GM21619 (cell line): ENCODE data around the gene AK8.
A peak's percentile ranks its signal among the peaks of the same experiment; 100 is the strongest.

Experiments
- ATAC-seq: cut with Tn5 transposase; IDR thresholded peaks from one replicate; pipeline ENCODE4 v1.9.1; 2021; ENCODE audit not compliant: unreplicated experiment

The AK8 gene, protein sequence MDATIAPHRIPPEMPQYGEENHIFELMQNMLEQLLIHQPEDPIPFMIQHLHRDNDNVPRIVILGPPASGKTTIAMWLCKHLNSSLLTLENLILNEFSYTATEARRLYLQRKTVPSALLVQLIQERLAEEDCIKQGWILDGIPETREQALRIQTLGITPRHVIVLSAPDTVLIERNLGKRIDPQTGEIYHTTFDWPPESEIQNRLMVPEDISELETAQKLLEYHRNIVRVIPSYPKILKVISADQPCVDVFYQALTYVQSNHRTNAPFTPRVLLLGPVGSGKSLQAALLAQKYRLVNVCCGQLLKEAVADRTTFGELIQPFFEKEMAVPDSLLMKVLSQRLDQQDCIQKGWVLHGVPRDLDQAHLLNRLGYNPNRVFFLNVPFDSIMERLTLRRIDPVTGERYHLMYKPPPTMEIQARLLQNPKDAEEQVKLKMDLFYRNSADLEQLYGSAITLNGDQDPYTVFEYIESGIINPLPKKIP

DNA sequence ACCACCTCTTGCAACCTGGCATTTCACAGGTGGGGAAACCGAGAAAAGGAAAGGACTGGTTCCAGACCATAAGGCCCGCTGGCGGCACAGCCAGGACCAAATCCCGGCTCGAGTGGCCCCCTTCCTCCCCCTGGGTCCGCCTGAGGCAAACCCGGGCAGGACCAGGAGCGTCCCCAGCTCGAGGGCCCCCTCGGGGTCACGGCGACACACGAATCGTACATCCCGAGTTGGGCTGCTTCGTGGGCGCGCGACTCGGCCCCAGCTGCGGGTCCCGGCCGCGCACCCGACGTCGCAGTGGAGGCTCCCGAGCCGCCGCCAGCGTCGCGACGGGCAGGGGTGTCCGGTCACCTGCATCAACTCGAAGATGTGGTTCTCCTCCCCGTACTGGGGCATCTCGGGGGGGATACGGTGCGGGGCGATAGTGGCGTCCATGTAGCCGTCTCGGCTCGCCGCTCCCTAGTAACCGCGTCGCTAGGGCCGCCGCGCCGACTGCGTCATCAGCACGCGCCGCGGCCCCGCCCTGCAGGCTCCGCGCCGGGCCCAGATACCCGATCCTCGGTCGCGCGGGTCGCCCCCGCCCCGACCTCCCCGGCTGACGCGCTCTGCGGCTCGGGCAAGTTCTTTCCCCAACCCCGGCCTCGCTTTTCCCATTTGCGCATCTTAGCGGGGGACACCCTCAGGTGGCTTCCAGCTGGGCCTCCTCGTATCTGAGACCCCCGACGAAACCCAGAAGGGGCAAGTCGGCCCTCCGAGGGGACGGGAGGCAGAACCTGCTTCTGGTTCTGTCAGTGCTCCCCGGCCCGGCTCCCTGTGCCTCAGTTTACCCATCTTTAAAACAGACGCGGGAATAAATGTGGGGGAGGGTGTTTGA is at the start of gene AK8:
Gene AK8 (minus strand): TSS at position 461 of the 871 bp plus-strand sequence. CDS start 29 bp downstream, at position 432.
- ATAC-seq = peak; percentile 70

DNA sequence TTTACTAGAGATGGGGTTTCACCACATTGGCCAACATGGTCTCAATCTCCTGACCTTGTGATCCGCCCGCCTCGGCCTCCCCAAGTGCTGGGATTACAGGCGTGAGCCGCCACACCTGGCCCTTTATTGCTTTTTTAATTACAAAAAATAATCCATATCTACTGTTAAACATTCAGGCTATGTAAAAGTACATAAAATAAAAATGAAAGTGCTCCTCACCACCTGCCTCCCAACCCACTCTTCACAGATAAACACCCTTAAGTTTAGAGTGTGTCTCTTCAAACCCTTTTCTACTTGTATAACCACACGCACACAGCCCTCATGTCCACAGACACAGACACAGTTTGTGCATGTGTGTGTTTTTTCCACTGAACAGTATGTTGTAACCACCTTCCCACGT is 49.6 kb upstream of the AK8 start:
- no peak for ATAC-seq

DNA sequence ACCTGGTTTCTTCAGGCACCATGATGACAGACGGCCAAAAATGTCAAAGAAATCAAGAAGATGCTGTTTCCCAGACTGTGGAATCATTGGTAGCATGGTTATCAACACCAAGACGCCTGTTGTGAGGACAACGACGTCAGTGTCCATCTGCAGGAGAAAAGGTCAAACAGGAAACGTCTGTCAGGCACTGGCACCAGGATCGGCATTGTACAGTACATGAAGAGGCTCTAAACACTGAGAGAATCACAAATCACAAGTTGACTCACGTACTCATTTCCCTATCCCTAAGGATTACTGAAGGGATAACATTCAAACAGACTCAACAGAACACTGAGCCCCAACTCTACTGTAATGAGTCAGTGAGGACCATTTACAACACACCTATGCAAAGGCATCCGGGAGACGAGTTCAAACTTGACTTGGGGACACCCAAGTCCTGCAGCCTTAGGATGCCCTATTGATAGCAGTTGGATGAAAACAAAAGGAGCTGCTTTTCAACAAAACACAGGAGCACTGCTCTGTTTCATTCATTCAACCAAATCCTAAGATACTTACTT is 45.3 kb upstream of the AK8 start:
- ATAC-seq = no peak

DNA sequence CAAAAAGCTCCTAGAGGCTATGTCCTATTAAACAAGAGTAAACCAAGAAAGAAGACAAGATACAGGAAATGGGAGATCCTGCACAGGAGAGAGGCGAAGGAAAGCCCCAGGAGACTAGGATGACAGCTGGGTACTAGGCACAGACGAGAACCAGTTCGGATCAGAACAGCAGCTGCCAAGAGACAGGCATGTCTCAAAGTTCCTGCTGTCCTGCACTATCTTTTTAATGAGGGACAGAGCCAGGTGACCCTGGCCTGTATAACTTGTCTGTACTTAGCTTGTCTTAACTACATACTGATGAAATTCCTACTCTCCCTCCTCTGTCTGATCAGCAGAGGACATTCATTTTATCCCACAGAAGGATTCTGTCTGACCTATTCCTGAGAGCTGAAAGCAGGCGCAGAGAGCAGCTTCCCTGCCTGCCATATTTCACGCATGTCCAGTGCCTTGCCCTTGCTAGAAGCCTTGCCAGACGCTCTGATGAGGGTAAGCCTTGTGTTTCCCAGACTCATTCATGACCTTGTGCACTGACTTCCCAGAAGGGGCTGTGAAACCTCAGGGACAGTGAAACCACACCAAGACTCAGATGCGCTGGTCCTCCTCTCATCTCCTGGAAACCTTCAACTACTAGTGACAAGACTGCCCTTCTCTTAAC is 41.7 kb upstream of the AK8 start:
- ATAC-seq = no peak

DNA sequence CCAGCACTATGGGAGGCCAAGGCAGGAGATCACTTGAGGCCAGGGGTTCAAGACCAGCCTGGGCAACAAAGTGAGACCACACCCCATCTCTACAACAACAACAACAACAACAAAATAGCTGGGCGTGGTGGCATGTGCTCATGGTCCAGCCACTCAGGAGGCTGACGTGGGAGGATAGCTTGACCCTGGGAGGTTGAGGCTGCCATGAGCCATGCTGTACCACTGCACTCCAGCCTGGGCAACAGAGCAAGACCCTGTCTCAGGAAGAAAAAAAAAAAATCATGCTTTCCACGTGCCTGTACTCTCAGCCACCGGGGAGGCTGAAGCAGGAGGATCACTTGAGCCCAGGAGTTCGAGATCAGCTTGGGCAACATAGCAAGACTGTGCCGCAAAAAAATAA is 36.8 kb upstream of the AK8 start:
- no peak for ATAC-seq

DNA sequence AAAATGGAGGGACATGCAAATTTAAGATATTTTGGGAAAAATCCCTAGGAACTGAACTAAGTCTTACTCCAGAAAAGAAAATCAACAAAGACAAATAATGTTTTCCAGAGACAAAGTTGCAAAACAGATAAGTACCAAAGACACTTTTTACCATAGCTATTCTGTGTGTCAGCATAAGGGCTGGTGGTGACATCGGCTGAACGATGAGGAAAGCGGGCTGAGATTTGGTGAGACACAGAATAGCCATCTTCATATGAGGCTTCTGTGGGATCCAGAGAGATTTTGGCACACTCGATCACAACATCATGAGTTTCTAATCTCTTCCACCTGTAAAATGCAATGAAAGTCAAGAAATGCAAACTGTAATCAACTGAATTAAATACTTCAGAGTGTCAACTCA is 34.0 kb upstream of the AK8 start:
- ATAC-seq = no peak

DNA sequence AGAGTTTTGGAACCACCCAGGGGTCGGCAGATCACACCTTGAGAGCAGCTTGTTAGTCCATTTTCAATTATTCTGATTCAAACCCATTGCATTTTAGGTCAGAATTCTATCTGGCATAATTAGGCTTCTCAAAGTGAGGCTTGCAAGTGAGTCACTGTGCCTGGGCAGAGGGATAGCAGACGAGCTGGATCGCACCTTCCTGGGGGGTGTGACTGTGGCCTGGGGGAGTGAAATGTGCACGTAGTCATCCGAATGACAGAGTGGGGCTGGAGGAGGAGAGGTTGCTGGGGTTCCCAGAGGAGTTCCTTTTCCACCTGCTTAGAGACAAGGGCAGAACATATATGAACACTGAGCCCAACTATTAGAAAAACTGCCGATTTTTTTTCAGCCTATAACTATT is 32.3 kb upstream of the AK8 start:
- no peak for ATAC-seq

DNA sequence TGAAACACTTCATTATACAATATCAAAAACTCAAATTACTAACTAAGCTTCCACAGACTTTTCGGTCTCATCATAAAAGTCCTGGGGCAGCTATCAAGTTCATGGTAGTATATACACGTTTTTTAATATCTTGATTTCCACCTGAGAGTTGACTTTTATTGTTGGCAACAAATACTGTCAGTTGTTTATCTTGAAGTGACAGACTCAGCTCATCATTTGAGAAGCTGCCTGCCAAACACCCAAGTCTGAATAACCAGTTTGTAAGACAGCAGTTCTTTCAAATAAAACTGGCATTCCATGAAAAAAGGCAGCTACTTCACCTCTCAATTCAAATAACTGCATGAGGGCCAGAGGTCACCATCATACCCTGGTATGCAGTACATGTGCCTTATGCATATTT is 31.2 kb upstream of the AK8 start:
- no peak for ATAC-seq

DNA sequence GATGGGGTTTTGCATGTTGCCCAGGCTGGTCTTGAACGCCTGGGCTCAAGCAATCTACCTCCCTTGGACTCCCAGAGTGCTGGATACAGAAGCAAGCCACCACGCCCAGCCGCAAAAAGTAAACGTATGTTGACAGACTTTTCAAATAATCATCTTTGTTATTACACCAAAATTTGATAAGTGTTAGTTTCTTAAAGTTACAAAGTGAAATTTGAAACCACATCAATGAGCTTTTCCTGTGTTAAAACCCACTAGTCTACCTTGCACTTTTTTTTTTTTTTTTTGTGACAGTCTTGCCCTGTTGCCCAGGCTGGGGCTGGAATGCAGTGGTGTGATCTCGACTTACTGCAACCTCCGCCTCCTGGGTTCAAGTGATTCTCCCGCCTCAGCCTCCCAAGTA is 30.6 kb upstream of the AK8 start:
- ATAC-seq = no peak

DNA sequence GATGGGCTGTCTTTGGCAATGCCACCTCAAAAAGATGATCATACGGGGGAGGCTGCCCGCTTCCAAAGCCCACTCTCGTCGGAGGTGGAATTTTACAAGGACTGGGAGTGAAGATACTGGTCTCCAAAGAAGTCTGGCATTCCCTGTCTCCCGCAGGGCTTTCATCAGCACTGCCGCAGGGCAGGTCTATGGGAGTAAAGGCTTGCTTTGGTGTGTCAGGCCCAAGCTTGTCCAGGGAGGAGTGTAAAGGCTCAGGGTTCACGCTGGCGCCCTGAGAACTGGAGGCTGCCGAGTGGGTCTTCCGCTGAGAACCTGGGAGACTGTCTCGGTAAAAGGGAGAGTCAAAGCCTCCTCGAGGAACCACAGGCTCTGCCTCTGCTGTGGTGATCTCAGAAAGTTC is 27.6 kb upstream of the AK8 start:
- ATAC-seq = no peak

DNA sequence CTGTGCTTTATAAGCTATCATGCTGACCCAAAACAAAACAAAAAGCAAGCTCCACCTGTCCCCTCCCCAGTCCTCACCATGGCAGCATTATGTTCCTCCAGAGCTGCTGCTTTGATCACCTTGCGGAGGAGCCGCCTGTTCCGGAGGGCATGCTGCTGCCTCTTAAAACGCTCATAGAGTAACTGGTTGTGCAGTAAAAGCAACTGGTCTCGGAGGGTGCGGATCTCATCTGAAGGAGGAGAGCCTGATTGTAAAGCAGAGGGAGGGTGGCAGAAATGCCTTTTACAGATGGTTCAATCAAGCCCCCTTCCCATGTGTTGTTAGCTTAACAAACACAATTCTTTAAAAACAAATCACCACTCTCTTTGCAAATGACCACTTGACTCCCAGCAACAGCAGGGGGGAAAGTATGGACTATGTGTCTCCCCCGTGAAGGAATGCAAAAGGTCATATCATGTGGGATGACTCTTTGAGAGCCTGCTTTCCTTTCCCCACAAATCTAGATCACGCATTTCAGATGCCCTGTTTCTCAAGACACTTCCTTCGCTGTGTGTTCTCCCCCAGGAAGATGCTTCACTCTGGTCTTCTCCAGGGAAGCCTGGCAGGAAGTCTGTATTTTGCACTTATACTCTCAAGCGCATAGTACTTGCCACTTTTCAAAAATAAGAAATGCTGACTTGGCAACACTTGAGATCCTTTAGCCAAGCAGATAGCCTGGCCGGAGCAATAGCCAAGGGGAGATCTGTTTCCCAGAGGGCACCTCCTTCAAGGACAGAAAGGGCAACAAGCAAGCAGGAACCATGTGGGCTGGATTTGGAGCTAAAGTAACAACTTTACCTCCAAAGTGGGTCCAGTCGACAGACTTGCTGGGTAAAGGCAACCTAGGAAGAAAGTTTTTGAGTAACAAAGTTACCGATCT is 25.7 kb upstream of the AK8 start:
- no peak for ATAC-seq

DNA sequence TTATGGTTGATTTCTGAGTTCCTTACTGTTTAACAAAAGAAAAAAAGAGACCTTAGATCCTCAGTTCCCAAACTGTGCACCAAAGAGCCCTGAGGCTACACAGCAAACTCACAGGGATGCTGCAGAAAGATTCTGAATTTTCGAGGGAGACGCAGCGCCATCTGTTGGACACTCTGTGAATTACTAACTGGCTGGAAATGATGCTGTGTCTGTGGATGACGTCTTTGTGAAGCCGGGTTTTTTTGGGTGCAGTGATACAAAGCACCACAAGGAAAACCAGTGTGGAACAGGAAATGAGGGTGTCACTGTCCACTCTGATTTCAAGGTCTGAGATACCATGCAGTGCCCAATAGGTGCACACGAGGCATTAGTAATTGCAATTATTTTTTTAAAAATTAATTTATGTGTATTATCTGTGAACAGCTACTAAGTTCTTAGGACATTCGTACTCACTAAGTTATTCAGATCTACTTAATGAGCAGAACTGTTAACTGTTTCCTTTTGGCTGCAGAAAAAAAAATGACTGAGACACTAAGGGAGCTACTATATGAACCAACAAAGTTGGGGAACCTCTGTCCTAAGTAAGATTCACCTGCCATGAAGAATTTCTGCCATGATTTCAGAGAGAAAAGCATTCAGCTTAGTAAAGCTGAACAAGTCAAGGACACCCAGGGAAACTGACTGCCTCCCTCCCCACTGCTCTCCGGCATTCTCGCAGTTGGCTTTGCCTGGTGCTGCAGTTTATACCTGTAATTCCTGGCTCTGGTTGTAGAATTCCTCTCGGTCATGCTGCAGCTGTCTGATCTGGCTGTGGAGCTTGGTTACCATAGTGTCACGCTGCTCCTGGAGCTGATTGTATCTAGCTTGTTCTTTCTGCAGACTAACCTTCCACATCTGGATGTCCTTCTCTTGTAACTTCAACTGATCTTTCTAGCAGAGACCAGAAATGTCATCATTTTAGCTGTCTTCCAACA is 24.1 kb upstream of the AK8 start:
- peak; percentile 66 for ATAC-seq

DNA sequence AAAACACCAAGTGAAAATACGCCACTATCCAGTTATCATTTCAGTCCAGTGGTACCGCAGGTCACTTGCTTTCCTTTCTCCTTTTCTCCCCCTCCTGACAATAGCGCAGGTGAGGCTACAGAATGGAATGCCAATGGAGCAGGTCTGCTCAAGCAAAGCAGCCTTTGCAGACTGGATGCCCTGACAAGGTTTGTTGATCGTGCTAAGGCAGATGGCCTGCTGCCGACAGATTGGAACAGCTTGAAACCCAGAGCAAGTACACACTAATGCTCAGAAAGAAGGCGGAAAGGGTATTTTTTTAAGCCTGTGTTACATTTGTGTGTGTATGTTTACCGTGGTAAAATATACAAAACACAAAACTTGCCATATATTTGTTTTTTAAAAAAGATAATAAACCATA is 20.0 kb upstream of the AK8 start:
- no peak for ATAC-seq

DNA sequence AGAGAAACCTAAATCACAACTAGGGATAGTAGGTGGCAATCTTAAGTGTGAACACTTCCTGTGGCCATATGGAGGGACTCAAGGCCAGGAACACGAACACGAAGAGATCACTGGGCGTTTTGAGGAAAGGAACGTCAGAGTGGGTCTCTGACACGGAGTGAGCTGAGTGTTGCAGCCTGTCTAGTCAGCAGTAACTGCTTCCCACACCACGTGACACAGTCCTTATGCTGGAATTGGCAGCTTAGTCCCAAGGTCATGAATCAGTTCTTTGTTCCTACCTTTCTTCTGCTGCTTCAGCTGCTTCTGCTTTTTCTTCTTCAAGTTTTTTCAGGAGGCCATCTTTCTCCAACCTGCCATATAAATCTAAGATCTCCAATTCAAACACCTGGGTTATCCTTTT is 18.8 kb upstream of the AK8 start:
- no peak for ATAC-seq

DNA sequence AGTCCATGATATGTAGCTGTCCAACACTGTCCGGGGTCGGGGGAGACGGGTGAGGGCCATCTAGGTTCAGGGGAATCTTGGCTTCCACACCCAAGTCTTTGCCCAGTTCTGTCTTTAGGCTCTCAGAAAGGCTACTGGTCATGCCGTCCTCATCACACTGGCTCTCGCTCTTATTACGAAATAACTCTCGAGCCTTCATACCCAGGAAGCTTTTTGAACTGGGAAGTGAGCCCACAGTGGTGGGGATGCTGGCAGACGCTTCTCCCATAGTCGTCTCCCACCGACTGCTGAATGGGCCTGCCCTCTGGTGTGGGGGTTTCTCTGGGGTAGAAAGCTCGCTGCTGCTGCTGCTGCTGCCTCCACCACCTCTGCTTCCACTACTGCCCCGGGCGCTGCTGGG is 18.2 kb upstream of the AK8 start:
- ATAC-seq = no peak

DNA sequence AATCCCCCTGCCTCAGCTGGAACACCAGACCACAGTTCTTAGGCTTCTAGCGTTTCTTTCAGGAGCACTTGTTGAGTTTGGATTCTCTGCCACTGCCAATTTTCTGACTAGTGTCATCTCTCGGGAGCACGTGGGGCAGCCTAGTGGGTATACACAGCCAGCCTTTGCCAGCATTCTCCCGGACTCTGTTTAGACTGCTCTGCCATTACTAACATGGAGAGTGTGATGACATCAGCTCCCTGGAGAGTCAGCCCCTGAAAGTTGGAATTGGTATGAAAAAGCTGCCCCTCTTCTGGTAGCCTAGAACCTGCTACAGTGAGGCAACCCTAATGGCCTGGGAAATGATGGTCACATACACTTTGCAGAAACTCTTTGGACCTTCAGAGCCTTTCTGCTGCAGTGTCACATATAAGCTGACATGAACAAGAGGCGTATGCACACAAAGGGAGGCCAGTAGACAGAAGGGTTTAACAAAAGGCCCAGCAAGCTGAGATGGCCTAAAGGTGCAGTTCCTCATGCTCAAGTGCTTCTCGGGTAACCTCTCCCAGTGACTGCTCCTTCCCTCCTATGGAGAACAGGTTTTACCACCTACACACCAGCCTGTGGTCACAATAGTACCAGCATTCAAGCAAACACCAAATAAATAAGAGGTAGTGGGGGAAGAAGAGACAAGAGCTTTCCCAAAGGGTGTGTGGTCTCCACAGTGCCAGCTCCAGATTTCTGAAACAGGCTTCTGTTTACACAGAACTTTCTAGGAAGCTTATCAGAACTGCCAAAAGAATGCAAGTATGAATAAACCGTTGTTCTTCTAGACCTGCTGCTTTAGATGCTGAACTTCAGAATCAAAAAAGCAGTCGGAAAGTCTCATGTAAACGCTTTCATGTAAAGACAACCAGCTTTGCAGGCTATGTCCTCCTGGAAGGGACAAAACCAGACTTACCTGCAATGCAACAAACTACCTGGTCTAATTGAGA is 17.1 kb upstream of the AK8 start:
- no peak for ATAC-seq

DNA sequence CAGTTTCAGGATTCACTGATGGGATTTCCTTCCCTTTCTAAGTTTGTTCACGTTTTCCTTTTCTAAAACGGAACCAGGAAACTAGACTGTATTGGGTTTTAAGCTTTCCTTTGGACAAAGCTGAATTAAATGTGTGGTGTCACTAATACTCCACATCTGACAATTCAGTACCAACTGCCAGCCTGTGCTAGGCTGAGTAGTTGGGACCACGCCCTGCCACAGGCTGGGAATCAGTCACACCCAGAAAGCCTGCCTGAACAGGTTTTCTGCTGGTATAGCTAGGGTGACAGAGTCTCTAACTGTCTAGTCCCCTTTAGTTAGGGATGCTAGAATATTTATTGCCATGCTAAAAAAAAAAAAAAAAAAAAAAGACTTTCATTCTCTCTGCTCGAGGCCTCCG is 16.3 kb upstream of the AK8 start:
- ATAC-seq = no peak

DNA sequence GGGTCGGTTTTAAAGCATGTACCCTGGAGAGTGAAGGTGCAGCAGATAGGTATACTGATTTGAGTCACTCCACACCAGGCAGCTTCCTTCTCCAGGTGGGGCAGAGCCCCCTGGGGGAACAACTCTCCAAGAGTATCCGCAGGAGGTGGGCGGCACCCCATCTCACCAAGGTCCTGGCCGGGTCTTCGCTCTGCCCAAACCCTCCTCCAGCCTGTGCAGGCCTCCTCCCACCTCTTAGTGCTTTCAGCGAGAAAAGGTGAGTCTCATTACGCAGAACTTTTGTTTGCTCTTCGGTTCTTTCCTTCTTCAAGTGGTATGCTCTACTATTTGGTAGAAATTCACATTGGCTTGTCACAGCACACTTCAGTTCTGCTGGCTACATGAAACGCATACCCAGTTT is 14.3 kb upstream of the AK8 start:
- ATAC-seq = no peak
